Activated CD4-positive, alpha-beta T cell treated with anti-CD3 and anti-CD28 coated beads, Interleukin-2, amount 50 U/mL, for 16 hours (primary cell): Measurements from ENCODE around the gene FITM1.
"Not testable (repeated sequence)": the region's sequence is repeated elsewhere in the genome, so short reads cannot be mapped to it uniquely, and the experiment has no call there.

Experiments
- DNase-seq: peaks from one replicate; pipeline ENCODE4 v3.0.0-alpha.2; 2020

FITM1 gene

DNA sequence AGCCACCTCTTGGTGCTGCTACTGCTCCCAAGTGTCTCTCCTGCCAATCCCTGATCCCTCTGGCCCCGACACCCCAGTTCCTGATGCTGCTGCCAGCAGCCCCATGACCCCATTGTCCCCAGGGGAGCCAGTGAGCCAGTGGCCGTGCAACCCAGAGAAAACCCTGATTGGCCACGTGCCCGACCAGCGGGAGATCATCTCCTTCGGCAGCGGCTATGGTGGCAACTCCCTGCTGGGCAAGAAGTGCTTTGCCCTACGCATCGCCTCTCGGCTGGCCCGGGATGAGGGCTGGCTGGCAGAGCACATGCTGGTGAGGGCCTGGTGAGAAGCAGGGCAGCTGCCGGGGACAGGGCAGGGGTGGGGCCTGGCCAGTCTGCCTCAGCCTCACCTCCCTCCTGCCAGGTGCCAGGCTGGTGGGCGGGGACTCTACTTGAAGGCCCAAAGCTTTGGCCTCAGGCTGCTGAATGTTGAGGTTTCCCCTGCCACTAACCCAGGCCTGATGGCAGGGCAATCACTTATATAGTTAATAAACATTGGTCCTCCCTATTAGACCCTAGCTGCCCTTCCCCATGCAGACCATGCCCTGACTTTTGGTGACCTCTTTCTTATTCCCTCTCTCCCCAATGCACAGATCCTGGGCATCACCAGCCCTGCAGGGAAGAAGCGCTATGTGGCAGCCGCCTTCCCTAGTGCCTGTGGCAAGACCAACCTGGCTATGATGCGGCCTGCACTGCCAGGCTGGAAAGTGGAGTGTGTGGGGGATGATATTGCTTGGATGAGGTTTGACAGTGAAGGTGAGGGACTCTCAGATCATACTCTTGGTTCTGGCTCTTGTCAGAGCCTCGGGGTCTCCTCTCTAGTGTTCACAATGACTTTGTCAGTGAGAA lies 31.3 kb upstream of the FITM1 start:
- no peak for DNase-seq

DNA sequence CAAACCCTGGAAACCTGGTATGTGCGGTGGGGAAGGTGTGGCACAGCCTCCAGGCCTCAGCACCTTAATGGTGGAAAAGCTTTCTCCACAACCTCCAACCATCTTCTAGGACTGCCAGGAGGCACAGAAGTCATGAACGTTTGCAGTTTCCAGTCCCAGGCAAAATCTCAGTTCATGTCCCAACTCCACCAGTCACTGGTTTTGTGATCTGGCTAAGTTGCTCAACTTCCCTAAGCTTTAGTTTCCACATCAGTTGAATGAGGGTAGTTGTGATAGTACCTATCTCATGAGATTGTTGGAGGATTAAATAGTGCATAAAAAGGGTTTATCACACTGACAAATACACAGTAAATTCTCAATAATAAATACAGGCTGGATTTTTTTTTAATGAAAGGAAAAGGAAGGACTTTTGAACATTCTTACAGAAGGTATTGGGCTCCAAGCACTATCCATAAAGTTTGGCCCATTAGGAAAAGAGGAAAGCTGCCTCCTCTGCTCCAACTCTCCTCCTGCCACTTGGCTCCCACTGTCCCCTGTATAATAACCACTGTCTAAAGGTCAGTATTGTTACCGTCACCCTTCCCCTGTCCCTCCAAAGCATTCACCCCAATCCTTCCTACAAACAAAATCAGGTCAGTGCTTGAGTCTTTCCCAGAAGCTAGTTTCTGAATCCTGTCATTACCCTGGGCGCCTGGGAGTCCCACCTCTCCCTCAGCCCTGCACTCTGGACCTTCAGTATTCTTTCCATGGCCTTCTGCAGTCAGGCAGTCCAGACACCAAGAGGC lies 30.1 kb upstream of the FITM1 start:
- no peak for DNase-seq

DNA sequence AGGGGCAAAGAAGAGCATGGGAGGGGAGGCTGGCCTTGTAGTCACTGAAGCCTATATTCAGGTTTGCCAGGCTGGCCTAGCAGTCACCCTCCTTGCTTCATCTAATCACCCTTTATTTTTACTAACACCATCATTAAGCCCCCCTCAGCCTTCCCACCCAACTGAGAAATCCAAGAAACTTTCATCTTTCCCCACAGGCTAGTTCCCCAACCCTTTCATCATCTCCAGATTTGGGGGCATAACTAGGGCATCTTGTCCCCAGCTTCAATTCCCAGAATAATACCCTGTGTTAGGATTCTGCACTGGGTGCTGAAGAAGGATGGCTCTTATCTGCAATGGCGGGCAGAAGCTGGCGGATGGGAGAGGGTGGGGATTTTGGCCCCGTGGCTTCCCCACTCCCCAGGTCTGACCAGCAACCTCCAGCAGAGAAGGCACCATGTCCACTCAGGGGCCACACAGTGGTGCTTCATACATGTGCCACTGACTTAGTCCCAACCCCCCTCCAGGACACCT lies 29.4 kb upstream of the FITM1 start:
- no peak for DNase-seq

DNA sequence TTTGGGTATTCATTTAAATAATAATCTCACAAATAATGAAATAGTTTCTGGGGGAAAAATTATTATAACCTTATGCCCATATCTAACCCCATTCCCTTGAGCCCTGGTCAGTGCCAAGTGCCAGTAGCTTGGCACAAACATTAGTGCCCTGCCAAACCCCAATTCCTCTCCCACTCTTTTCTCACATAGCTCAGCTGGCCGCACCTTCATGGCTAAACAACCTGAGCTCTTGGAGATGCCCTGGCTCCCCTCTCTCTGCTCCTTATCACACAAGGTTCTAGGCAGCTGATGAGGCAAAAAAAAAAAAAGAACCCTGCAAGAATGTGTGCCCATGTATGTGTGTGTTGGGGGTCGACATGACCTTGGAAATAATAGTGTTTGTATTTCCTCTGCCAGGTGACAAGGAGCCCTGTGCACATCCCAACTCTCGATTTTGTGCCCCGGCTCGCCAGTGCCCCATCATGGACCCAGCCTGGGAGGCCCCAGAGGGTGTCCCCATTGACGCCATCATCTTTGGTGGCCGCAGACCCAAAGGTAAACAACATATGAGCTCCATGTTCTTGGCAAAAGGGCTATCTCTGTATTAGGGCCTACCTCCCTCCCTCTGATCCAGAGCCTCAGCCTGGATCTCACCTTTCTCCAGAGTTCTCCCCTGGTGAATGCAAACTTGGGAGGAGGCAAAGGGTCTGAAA lies 28.0 kb upstream of the FITM1 start:
- no peak for DNase-seq

DNA sequence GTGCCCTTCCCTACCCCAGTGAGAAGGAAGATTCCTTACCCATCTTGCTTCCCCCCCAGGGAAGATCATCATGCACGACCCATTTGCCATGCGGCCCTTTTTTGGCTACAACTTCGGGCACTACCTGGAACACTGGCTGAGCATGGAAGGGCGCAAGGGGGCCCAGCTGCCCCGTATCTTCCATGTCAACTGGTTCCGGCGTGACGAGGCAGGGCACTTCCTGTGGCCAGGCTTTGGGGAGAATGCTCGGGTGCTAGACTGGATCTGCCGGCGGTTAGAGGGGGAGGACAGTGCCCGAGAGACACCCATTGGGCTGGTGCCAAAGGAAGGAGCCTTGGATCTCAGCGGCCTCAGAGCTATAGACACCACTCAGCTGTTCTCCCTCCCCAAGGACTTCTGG lies 27.0 kb upstream of the FITM1 start:
- DNase-seq: no peak

DNA sequence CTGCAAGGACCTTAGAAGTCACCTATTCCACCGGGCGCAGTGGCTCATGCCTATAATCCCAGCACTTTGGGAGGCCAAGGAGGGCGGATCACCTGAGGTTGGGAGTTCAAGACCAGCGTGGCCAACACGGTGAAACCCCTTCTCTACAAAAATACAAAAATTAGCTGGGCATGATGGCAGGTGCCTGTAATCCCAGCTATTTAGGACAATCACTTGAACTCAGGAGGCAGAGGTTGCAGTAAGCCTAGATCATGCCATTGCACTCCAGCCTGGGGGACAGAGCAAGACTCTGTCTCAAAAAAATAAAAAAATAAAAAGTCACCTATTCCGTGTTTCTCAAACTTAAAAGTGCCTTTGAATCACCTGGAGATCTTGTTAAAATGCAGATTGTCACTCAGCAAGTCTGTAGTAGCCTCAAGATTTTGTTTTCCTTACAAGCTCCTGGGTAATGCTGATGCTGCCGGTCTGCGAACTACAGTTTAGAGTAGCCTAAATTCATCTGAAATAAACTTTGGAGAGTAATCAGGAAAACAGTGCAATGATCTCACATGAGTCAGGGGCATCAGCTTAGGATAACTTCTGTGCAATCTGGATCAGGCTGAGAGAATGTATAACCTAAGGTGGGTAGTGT lies 24.7 kb upstream of the FITM1 start:
- DNase-seq: not testable (repeated sequence)

DNA sequence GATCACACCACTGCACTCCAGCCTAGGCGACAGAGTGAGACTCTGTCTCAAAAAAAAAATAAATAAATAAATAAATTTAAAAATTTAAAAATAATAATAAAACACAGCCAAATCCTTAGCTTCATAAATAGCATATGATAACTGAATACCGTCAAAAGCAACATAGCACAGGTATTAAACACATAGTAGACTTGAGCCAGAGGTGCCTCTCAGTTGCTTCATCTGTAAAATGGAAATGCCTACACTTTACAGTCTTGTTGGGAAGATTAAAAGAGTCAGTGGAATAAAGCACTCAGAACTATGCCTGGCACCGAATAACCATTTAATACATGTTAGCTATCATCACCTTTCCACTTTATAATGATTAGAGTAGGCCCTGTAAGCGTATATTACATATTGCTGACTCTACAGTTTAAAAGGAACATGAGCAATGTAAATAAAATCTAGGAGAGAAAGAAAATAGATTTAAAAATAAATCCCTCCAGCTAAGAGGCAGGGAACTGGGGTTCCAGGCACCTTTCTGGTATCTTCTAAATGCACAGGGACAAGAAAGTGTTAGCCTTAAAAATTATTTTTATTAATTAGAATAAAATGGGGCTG lies 23.7 kb upstream of the FITM1 start:
- no peak for DNase-seq

DNA sequence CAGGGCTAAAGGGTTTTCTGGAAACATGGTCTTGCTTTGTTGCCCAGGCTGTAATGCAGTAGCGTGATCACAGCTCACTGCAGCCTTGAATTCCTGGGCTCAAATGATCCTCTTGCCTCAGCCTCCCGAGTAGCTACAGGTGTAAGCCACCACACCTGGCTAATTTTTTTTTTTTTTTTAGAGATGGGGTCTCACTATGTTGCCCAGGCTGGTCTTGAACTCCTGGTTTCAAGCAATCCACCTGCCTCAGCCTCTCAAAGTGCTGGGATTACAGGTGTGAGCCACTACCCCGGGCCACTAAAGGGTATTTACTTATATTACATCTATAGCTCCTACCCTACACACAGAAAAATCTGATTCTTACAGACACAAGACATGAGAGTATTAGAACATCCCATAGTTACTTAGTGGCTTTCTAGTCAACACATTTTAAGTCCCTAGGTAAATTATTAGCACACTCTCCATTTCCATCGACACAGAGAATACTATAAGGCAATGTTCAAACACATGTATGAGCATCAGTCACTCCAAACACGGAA lies 22.1 kb upstream of the FITM1 start:
- no peak for DNase-seq

DNA sequence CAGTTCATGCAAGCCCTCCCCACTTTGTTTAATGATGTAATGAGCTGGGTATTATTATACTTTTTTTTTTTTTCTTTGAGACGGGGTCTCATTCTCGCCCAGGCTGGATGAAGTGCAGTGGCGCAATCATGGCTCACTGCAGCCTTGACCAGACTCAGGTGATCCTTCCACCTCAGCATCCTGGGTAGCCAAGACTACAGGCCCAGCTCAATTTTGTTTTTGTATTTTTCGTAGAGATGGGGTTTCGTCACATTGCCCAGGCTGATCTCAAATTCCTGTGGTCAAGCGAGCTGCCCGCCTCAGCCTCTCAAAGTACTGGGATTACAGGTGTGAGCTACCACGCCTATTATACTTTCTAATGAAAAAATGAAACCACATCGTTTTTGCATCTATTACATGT lies 20.4 kb upstream of the FITM1 start:
- DNase-seq: no peak

DNA sequence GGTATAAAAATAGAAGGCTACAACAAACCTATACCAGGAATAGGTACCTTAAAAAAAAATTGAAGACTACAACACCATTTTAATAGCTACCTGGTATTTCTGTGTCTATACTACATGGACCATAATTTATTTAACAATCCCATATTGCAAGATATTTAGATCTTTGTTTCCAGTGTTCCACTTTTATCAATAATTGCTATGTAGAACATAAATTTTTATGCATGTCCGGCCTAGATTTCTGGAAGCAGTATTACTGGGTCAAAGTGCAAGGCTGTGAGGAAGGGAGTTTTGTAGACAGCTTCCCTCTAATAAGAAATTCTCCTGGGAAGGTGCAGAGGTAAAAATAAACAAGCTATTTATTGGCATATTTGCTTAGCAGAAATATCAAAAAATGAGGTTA lies 19.9 kb upstream of the FITM1 start:
- no peak for DNase-seq

DNA sequence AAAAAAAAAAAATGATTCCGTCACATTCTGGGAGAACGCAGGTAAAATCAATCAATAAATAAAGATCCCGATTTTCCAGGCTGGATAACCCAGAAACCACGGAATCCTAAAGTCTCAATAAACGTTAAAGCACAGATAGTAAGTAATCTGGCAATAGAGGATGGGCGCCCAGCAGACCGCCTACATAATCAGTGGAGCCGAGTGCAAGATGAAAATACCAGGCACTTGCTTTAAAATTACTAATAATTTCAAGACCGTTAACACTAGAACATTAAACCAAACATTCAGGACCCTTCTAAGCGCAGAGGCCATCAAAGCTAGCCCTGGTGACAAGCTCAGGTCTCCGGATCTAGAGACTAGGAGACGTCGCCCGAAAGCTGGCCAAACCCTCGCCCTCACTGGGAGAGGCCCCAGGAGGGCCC lies 17.1 kb upstream of the FITM1 start:
- DNase-seq: peak; percentile 12

DNA sequence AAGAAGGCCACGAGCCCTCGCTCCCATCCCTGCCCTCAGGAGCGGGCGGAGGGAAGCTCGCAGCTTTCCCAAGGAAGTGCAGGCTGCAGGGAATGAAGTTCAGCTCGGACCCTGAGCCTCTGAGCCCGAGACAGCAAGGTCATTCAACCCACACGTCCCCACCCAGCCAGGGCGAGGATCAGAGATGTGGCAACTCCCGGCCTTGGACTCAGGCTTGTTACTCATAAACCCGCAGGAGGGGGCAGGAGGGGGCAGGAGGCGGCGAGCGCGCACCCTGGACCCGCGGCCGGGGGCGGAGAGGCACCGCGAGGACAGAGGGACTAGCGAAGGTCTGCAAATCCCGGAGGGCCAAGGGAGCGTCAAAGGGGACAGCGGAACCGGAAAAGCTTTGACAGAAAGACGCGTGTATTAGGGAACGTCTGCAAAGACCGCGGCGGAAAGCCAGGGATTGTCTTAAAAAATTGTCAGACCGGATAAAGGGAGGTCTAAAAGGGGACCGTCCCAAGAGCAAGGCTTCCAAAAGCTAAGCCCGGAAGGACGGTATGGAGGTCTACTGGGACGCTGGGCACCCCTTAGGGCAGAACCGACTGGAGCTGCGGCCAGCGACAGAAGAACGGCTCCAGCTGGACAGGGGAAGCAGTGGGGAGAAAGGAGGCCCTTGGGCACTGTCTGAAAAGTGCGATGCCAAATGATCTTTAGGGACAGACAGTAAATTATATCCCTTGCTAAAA lies 16.5 kb upstream of the FITM1 start:
- peak; percentile 87 for DNase-seq

DNA sequence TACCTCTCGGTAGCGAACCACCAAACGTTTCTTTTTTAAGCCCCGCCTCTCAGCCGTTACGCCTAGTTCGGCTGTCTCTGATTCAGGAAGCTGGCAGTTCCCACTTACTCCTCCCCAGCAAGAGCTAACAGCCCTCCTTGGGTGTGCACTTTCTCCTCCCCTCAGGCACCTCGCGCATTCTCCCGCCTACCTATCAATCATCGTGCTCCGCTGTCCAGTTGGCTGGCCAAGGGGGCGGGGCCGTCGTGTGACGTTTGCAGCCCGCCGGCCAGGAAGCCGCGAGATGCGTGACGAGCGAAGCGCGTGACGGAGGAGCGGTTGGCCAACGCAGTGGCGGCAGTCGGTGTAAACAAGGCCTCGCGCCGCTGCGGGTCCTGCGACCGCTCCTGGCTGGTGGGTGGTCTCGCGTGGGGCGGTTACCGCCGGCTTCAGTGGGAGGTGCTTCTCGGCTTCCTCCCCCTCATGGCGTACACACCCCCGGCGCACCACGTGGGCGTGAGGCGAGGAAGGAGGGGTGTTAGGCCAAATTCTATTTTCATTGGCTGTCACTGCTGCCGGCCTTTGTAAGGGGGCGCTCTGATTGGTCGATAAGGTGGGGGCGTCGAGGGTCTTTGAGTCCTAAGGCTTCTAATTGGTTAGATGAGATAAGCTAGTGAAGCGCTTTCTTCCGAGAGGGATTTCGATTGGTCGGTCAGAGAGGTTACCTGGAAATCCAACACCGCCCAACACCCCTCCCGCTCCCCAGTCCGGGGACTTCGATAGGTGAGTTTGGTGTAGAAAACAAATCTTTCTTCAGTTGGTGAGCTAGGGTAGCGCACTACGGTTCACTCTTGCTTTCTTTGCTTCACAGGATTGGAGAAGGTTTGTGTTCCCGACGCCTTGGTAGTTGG lies 15.7 kb upstream of the FITM1 start, which contains the start of the genes DCAF11 and NRL:
Gene DCAF11 (plus strand): TSS at position 246 of the 890 bp plus-strand sequence. CDS start 818 bp downstream, outside the sequence.
Gene NRL (minus strand): TSS at position 418 of the 890 bp plus-strand sequence. CDS start 32,101 bp downstream, outside the sequence.
- DNase-seq: peak; percentile 99

DNA sequence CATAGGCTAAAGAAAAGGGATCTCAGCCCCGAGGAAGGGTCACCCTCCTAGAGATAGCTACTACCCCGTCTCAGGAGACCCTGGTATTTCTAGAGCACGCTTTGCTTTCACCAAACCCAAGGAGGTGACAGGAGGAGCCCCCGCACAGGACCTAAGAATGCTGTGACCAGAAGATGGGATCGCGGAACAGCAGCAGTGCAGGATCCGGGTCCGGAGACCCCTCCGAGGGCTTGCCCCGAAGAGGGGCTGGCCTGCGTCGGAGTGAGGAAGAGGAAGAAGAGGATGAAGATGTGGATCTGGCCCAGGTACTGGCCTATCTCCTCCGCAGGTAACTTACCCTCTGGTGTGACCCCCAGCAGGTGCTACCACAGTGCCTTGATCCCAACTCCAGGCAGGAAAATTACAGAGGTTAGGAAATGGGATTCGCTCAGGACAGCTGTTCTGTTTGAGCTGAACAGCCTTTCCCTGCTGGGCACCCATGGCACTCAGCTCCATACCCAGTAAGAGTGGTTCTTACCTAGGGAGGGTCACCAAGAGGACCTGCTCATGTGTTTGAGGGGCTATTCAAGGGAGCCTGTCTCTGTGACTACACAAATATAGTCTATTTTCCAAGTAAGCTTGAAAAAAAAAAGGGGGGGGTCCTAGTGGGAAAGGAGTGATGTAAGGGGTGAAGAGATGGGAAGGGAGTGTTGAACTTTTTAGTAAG lies 14.9 kb upstream of the FITM1 start:
- DNase-seq: no peak

DNA sequence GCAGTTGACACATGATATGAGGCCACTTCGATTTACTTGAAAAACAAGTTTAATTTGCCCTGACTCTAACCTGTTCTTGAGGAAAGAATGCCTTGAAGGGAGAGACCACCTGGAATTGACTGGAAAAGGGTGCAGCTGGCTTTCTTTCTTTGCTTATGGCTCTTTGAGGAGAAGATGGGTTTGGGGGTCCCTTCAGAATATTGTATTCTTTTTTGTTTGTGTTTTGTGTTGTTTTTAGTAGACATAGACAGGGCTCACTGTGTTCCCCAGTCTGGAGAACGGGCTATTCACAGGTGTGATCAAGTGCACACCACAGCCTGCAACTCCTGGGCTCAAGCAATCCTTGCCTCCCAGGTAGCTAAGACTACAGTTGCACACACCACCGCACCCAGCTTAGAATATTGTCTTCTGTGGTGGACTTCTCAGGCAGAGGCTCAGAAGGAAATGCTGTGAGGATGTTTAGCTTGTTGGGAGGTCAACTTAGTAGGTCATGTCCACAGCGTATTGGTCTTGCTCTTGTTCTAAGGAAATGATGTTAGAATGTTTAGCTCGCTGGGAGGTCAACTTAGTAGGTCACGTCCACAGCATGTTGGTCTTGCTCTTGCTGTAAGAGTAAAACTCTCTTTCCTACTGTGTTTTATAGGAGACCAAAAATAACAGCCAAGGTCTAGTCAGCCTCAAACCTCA lies 14.2 kb upstream of the FITM1 start:
- DNase-seq: no peak

DNA sequence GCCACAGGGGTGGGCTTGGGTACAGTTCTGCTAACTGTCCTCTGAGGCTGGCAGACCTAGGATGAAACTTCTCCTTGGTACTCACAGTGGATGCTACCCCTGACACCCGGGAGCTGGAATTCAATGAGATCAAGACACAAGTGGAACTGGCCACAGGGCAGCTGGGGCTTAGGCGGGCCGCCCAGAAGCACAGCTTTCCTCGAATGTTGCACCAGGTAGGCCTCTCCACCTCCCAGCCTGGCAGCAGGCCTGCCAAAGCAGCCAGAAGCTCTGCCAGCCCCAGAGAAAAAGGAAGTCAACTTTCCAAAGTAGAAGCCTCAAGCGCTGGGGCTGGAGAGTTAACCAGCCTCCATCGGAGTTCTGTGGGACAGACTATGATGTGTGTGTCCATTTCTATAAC lies 13.3 kb upstream of the FITM1 start:
- DNase-seq: no peak

DNA sequence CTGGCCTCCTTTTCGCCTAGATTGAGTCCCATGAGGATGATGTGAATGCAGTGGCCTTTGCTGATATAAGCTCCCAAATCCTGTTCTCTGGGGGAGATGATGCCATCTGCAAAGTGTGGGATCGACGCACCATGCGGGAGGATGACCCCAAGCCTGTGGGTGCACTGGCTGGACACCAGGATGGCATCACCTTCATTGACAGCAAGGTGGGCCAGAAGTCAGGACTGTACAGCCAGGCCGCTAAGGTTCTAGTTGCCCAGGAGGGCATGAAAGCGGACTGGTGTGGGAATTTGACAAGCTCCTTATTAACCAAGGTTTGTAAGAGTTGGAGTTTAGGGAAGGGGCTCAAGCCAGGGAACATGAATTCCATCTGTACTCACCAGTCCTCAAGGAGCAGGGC lies 10.8 kb upstream of the FITM1 start:
- no peak for DNase-seq

DNA sequence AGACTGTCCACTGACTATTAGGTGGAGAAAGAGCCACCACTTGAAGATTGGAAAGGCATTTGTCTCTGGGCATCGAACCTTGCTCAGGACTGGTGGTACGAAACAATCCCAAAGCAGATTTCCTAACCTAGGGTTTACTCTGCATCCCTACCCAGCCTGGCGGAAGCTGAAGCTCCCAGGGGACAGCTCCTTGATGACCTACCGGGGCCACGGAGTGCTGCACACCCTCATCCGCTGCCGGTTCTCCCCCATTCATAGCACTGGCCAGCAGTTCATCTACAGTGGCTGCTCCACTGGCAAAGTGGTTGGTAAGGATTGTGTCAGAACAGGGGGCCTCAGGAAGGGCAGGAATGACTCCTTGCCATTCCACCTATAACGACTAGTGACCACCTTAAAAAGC lies 9.2 kb upstream of the FITM1 start:
- no peak for DNase-seq

DNA sequence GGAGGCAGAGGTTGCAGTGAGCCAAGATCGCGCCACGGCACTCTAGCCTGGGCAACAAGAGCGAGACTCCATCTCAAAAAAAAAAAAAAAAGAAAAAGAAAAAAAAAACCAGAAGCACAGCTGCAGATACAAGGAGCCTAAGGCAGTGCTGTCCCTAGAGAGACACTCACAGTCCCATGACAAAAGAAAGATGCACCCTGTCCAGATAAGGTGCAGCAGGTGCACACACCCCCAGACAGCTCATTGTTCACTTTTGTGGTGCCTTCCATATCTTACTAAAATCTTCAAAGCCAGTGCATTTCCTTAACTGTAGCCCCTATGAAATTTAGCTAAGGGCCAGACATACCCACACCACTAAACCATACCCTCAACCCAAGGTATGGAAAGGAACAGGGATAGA lies 8.0 kb upstream of the FITM1 start:
- DNase-seq: no peak
